K562 (cell line): ENCODE measurements around the gene PSAT1. TPM values are rescaled to one million over a fixed set of nuclear protein-coding genes. Genes with fewer than 3 reads are reported as not detected.

Source experiments
- ATAC-seq: fragments of 200-7000 bp; cut with Tn5 transposase; 3 replicates; pipeline ENCODE4 v1.9.1; 2020; ENCODE audit warnings: moderate library complexity
- BruUV-seq: library from RNA; stranded (reverse); fragments of 400-500 nt; replicated peaks from 2 replicates; lab custom pipeline; 2021; lab: Mats Ljungman, UMichigan
- CTCF ChIA-PET: fragments of 300-600 bp; formaldehyde crosslinking; extraction: SDS; loops from one replicate; lab custom pipeline; 2021; ENCODE audit warnings: low intra/inter-chr PET ratio; lab: Yijun Ruan, JAX
- POLR2A ChIA-PET: fragments of 300-600, 350-650 bp; sonication (Branson Sonifier 250); formaldehyde crosslinking; extraction: SDS; loops from one replicate; lab custom pipeline; 2021; ENCODE audit warnings: antibody characterized with exemption, inconsistent platforms; lab: Yijun Ruan, JAX
- DNase-seq, 4 experiments: peaks; one replicate each; pipeline versions ENCODE4 v3.0.0 to v3.0.0-alpha.2; 2011 to 2018; ENCODE audit warnings: low spot score in 3 of 4, mixed read lengths in 3 of 4; ENCODE audit errors: extremely low read depth in 1 of 4
- FAIRE-seq: peaks from 2 replicates; lab custom pipeline; 2011; peaks lifted over from hg19 to GRCh38; lab: Jason Lieb, UNC
- H2AFZ ChIP-seq: 2 replicates; pipeline ENCODE4 v1.6.0; 2011; ENCODE audit warnings: low read depth, low read length, control low read depth, inconsistent platforms
- H3K27ac ChIP-seq: fragments of 200-600 bp; 3 replicates; pipeline ENCODE4 v1.8.0; 2011; ENCODE audit warnings: low read depth, mild to moderate bottlenecking, control low read depth, inconsistent platforms, low read length, moderate library complexity, mixed read lengths; ENCODE audit errors: extremely low read depth
- H3K27me3 ChIP-seq, 2 experiments: fragments of 300-600 bp in 1 of 2; 2 replicates in 1 of 2; 3 replicates in 1 of 2; pipeline versions ENCODE4 v1.6.0 to v1.8.0; 2011; ENCODE audit warnings: inconsistent platforms in 2 of 2, low read length in 2 of 2, mild to moderate bottlenecking in 1 of 2, mixed read lengths in 1 of 2, moderate library complexity in 1 of 2; ENCODE audit not compliant: control insufficient read depth in 2 of 2, insufficient read depth in 2 of 2
- H3K36me3 ChIP-seq: fragments of 300-600 bp; 3 replicates; pipeline ENCODE4 v1.8.0; 2011; ENCODE audit warnings: mild to moderate bottlenecking, low read length, inconsistent platforms; ENCODE audit not compliant: control insufficient read depth, insufficient read depth
- H3K4me1 ChIP-seq, 2 experiments: fragments of 200-600 bp in 1 of 2; replicated peaks in 1 of 2; 2 replicates in 1 of 2; 3 replicates in 1 of 2; pipeline versions ENCODE4 v1.5.1 to v1.8.0; 2011; ENCODE audit warnings: inconsistent platforms in 2 of 2, low read length in 2 of 2, mild to moderate bottlenecking in 1 of 2, mixed read lengths in 1 of 2, moderate library complexity in 1 of 2; ENCODE audit not compliant: control insufficient read depth in 2 of 2, insufficient read depth in 2 of 2
- H3K4me2 ChIP-seq: 2 replicates; pipeline ENCODE4 v1.6.1; 2011; ENCODE audit warnings: low read length, control low read depth, inconsistent platforms, mixed read lengths; ENCODE audit not compliant: insufficient read depth
- H3K4me3 ChIP-seq: fragments of 200-600 bp; sonication (generic), shearing (Covaris generic); 2 replicates; pipeline ENCODE4 v1.5.1; 2016; ENCODE audit warnings: control low read depth, inconsistent platforms
- H3K79me2 ChIP-seq: fragments of 200-600 bp; 3 replicates; pipeline ENCODE4 v1.8.0; 2011; ENCODE audit warnings: low read length, inconsistent platforms; ENCODE audit not compliant: control insufficient read depth, insufficient read depth
- H3K9ac ChIP-seq, 2 experiments: 2 replicates each; pipeline versions ENCODE4 v1.6.0 to v1.6.1; 2011; ENCODE audit warnings: low read depth in 2 of 2, low read length in 2 of 2, control low read depth in 1 of 2, inconsistent platforms in 1 of 2, mild to moderate bottlenecking in 1 of 2, mixed read lengths in 1 of 2; ENCODE audit not compliant: insufficient read depth in 1 of 2
- H3K9me1 ChIP-seq: one replicate; pipeline ENCODE4 v1.6.0; 2011; ENCODE audit warnings: inconsistent platforms, mild to moderate bottlenecking, low read length, moderate library complexity; ENCODE audit not compliant: control insufficient read depth, insufficient read depth
- H3K9me3 ChIP-seq: replicated peaks from 2 replicates; pipeline ENCODE4 v1.5.1; 2011; ENCODE audit warnings: low read depth, low read length, inconsistent platforms; ENCODE audit not compliant: control insufficient read depth, insufficient read depth
- H4K20me1 ChIP-seq: replicated peaks from 2 replicates; pipeline ENCODE4 v1.6.1; 2011; ENCODE audit warnings: low read length, inconsistent platforms, mixed read lengths; ENCODE audit not compliant: control insufficient read depth, insufficient read depth
- FOSL1 ChIP-seq: fragments of 200-800 bp; sonication (Bioruptor generic); conservative IDR thresholded peaks from 2 replicates; pipeline ENCODE4 v1.6.1; 2016; ENCODE audit warnings: missing genetic modification characterization, missing compliant biosample characterization
- KLF6 ChIP-seq: fragments of 250-450 bp; sonication (Bioruptor Pico); IDR thresholded peaks from 2 replicates; pipeline ENCODE4 v1.4.0; 2020; ENCODE audit warnings: mild to moderate bottlenecking, moderate library complexity, borderline replicate concordance
- MGA ChIP-seq: fragments of 450-650 bp; IDR thresholded peaks from 2 replicates; pipeline ENCODE4 v1.6.1; 2016; ENCODE audit warnings: mild to moderate bottlenecking, moderate library complexity
- POLR2A ChIP-seq: fragments of 450-650 bp; conservative IDR thresholded peaks from 2 replicates; pipeline ENCODE4 v1.6.1; 2016
- SMARCB1 ChIP-seq: IDR thresholded peaks from 2 replicates; pipeline ENCODE4 v1.6.1; 2011; ENCODE audit warnings: improper control_type of control experiment, low read depth; ENCODE audit not compliant: insufficient read length
- USF2 ChIP-seq: sonication (generic); formaldehyde crosslinking; IDR thresholded peaks from 2 replicates; pipeline ENCODE4 v1.5.0; 2020; ENCODE audit warnings: missing genetic modification reagents
- ZFP91 ChIP-seq: sonication (generic); formaldehyde crosslinking; IDR thresholded peaks from 2 replicates; pipeline ENCODE4 v1.8.0; 2022; ENCODE audit warnings: mild to moderate bottlenecking, missing genetic modification reagents
- ZNF175 ChIP-seq: fragments of 200-800 bp; sonication (Bioruptor generic); IDR thresholded peaks from 2 replicates; pipeline ENCODE4 v1.6.1; 2016; ENCODE audit warnings: low read depth, mild to moderate bottlenecking, missing genetic modification characterization, missing compliant biosample characterization
- WGBS: fragments of 100-300 bp; shearing (Covaris generic); methylation state at CpG from one replicate; pipeline ENCODE4 v1.1.6; 2016; ENCODE audit warnings: low coverage, mixed read lengths; ENCODE audit not compliant: insufficient coverage; ENCODE audit errors: missing lambda C conversion rate; 5-methylcytosine and 5-hydroxymethylcytosine counted together
- in situ Hi-C: fragments of 300-500 bp; cut with MboI; formaldehyde crosslinking; loops from 4 replicates; pipeline ENCODE4 v1.15.0; 2018; ENCODE audit warnings: inconsistent platforms, mixed read lengths
- intact Hi-C: fragments of 100-400 bp; cut with micrococcal nuclease; formaldehyde crosslinking; loops from 2 replicates; pipeline ENCODE4 v1.14.2; 2022
- polyA plus RNA-seq, 8 experiments: library from polyadenylated mRNA; depleted of rRNA in 4 of 8; stranded (reverse) in 5 of 8; unstranded in 3 of 8; fragments of >200 nt; fragmentation: Nextera tagmentation in 2 of 8; fragmentation: Illumina TruSeq in 1 of 8; extraction: Ambion mirVana in 2 of 8; extraction: Trizol in 1 of 8; gene quantifications; 2 replicates each; pipeline versions ENCODE4 v1.2.1 to v1.2.3, GENCODE V29; 2011 to 2014; ENCODE audit warnings: inconsistent platforms in 1 of 8, missing spikeins in 1 of 8
- total RNA-seq, 7 experiments: library from RNA; depleted of rRNA in 6 of 7; stranded (reverse); fragments of >200 nt in 6 of 7; fragmentation: Illumina TruSeq in 2 of 7; extraction: Trizol in 2 of 7; gene quantifications; 2 replicates each; pipeline versions ENCODE4 v1.2.1 to v1.2.3, GENCODE V29; 2011 to 2021; ENCODE audit warnings: low replicate concordance in 1 of 7

Gene PSAT1
- total and polyA plus RNA-seq, 9 of the 15 experiments (the other 6 are each of a cell fraction or from before 2014, with no cell fraction given) = 29.7 to 151 (median 98.3) TPM

- no TSS peak for BruUV-seq
- Histone ChIP-seq H3K9ac (no peak overlapping the region), H3K9me1 (no peaks in the 10 kb centered on the region), H2AFZ (no peak overlapping the region), H3K79me2 (no peaks in the 10 kb centered on the region), H3K27me3 (peaks cover under 1 to 4% of the 10 kb centered on the region in 2 experiments; a peak in 2 of 5 replicates), H3K4me2 (no peak overlapping the region), H3K27ac (no peak overlapping the region), H3K4me1 (no peaks in the 10 kb centered on the region; a peak in 2 of 5 replicates), H4K20me1 (no peaks in the 10 kb centered on the region), H3K4me3 (no peak overlapping the region), H3K36me3 (no peaks in the 10 kb centered on the region), H3K9me3 (no peaks in the 10 kb centered on the region)
- intact Hi-C loops (loop anchor here (10.0 kb wide), 1 partner anchor 242 kb away; no protein-coding TSS in a partner anchor), in situ Hi-C loops (loop anchor here (25.0 kb wide), 1 partner anchor 930 kb away; no protein-coding TSS in a partner anchor)
- DNase-seq (no peak), FAIRE-seq (no peak), ATAC-seq (no peak)
- ChIA-PET POLR2A (no interaction called here), CTCF (no interaction called here)
- WGBS = 5% methylated on average over 2 of the region's 3 CpGs
- TF ChIP-seq POLR2A = no peak
- TF ChIP-seq MGA = no peak
- no peak for TF ChIP-seq FOSL1 (tag)
- TF ChIP-seq USF2 (CRISPR knock-in tag) = no peak
- no peak for TF ChIP-seq KLF6 (CRISPR knock-in tag)
- no peak for TF ChIP-seq ZFP91
- no peak for TF ChIP-seq ZNF175
- no peak for TF ChIP-seq SMARCB1
Observed at GRCh38 chr9:78366827-78367226, 69.9 kb downstream of the PSAT1 start.
